Liver (tissue), 3 donors: ENCODE results near the gene CXCL17.

ENCODE experiments used
- EGR1 ChIP-seq, 2 donors: IDR thresholded peaks; 2 replicates each; pipeline ENCODE4 v1.6.1; 2016 to 2018; ENCODE audit warnings: antibody characterized with exemption in 2 of 2, low read depth in 2 of 2
- FOXA1 ChIP-seq: IDR thresholded peaks from 2 replicates; pipeline ENCODE4 v1.6.1; 2016; ENCODE audit warnings: antibody characterized with exemption
- GABPA ChIP-seq, 2 donors: IDR thresholded peaks in 1 of 2; conservative IDR thresholded peaks in 1 of 2; 2 replicates each; pipeline ENCODE4 v1.6.1; 2016; ENCODE audit warnings: antibody characterized with exemption in 2 of 2, mild to moderate bottlenecking in 1 of 2, moderate library complexity in 1 of 2
- JUND ChIP-seq, 2 donors: IDR thresholded peaks; 2 replicates each; pipeline ENCODE4 v1.6.1; 2016; ENCODE audit warnings: antibody characterized with exemption in 2 of 2
- MAX ChIP-seq: IDR thresholded peaks from 2 replicates; pipeline ENCODE4 v1.6.1; 2016; ENCODE audit warnings: antibody characterized with exemption
- NR2F2 ChIP-seq: IDR thresholded peaks from 2 replicates; pipeline ENCODE4 v1.6.1; 2016; ENCODE audit warnings: antibody characterized with exemption
- RAD21 ChIP-seq, 2 donors: IDR thresholded peaks; 2 replicates each; pipeline ENCODE4 v1.6.1; 2016; ENCODE audit warnings: antibody characterized with exemption in 2 of 2, mild to moderate bottlenecking in 2 of 2
- REST ChIP-seq: IDR thresholded peaks from 2 replicates; pipeline ENCODE4 v1.6.1; 2016; ENCODE audit warnings: antibody characterized with exemption, mild to moderate bottlenecking
- RXRA ChIP-seq, 2 donors: IDR thresholded peaks; 2 replicates each; pipeline ENCODE4 v1.6.1; 2017 to 2018; ENCODE audit warnings: antibody characterized with exemption in 2 of 2, mild to moderate bottlenecking in 1 of 2
- SP1 ChIP-seq: IDR thresholded peaks from 2 replicates; pipeline ENCODE4 v1.6.1; 2018; ENCODE audit warnings: antibody characterized with exemption, mild to moderate bottlenecking
- TAF1 ChIP-seq: conservative IDR thresholded peaks from 2 replicates; pipeline ENCODE4 v1.6.1; 2016; ENCODE audit warnings: antibody characterized with exemption, mild to moderate bottlenecking
- TF ChIP-seq, protein P1 (sequence below): fragments of 150-350 bp; IDR thresholded peaks from 2 replicates; pipeline ENCODE4 v1.5.1; 2017; ENCODE audit warnings: improper control_type of control experiment, low read depth, low read length; ENCODE audit not compliant: missing input control
- TF ChIP-seq, protein P2 (sequence below): IDR thresholded peaks from 2 replicates; pipeline ENCODE4 v1.6.1; 2016; ENCODE audit warnings: antibody characterized with exemption
- donor health status: healthy.
- donor health status: healthy.

DNA sequence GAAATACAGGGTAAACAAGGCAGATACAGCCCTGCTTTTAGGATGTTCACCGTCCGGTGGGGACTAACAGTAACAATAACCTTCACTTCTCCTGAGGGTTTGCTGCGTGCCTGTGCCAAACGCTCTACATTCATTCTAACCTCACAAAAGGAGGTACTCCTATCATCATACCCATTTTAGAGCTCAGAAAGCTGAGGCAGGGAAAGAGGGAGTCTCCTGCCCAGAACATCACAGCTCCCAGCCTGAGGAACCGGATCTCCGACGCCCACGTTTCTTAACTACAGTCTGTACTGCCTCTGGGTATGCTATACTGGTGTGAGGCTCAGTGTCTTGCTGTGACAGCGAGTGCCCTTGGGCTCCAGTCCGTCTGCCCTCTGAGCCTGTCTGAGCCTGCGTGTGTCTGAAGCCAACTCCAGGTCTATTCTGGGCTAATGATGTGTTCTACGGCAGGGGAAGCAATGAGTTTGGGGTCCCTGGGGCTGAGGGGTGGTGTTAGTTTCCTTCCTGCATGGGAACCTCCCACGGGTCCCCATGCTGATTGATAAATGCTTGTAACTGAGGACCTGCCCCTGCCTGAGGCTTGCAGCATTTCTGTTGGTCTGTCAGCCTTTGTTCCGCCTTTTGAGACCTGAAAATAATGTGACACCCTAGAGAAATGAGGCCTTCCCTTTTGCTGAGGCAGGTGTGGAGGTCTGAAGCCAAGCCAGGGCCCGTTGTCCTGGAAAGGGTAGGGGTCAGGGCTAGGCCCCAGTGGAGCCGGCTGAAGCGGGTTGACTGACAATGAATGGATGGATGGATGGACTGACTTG is 20.4 kb downstream of the CXCL17 start:
- TF ChIP-seq EGR1 (IDR thresholded peaks at IDR 0.05; ENCODE audit: low read depth in 2 of 2) (no peak), RXRA (IDR thresholded peaks at IDR 0.05) (no peak), JUND (IDR thresholded peaks at IDR 0.05) (no peak), REST (no peak), RAD21 (IDR thresholded peaks at IDR 0.05) (no peak), GABPA (IDR thresholded peaks at IDR 0.05 in 1 of 2, conservative IDR thresholded peaks at IDR 0.05 in 1 of 2) (no peak), FOXA1 (no peak), TAF1 (no peak), MAX (no peak), SP1 (no peak), NR2F2 (no peak)
- TF ChIP-seq, protein P1, sequence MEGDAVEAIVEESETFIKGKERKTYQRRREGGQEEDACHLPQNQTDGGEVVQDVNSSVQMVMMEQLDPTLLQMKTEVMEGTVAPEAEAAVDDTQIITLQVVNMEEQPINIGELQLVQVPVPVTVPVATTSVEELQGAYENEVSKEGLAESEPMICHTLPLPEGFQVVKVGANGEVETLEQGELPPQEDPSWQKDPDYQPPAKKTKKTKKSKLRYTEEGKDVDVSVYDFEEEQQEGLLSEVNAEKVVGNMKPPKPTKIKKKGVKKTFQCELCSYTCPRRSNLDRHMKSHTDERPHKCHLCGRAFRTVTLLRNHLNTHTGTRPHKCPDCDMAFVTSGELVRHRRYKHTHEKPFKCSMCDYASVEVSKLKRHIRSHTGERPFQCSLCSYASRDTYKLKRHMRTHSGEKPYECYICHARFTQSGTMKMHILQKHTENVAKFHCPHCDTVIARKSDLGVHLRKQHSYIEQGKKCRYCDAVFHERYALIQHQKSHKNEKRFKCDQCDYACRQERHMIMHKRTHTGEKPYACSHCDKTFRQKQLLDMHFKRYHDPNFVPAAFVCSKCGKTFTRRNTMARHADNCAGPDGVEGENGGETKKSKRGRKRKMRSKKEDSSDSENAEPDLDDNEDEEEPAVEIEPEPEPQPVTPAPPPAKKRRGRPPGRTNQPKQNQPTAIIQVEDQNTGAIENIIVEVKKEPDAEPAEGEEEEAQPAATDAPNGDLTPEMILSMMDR: no peak
- TF ChIP-seq, protein P2, sequence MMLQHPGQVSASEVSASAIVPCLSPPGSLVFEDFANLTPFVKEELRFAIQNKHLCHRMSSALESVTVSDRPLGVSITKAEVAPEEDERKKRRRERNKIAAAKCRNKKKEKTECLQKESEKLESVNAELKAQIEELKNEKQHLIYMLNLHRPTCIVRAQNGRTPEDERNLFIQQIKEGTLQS: no peak
